SK-N-SH treated with all-trans-retinoic acid at 6 μM for 48 hours (cell line): Measurements from ENCODE around the gene AMER2.

Source experiments
- ATAC-seq: fragments of 200-7000 bp; cut with Tn5 transposase; 3 replicates; pipeline ENCODE4 v1.9.1; 2020; ENCODE audit warnings: mild to moderate bottlenecking, moderate library complexity
- ARNTL ChIP-seq: fragments of 450-650 bp; formaldehyde crosslinking; IDR thresholded peaks from 2 replicates; pipeline ENCODE4 v1.5.0; 2020; ENCODE audit warnings: low read depth, mild to moderate bottlenecking, moderate library complexity, borderline replicate concordance
- BACH2 ChIP-seq: fragments of 250-450 bp; sonication (Bioruptor Pico); IDR thresholded peaks from 2 replicates; pipeline ENCODE4 v1.9.0; 2021; ENCODE audit warnings: mild to moderate bottlenecking, borderline replicate concordance
- ESRRG ChIP-seq: fragments of 250-450 bp; sonication (Bioruptor Pico); IDR thresholded peaks from 2 replicates; pipeline ENCODE4 v1.6.1; 2021; ENCODE audit warnings: mild to moderate bottlenecking
- GLIS3 ChIP-seq: fragments of 250-450 bp; sonication (Bioruptor Pico); IDR thresholded peaks from 2 replicates; pipeline ENCODE4 v1.5.0; 2020; ENCODE audit warnings: mild to moderate bottlenecking, moderate library complexity
- ISL1 ChIP-seq: fragments of 250-450 bp; sonication (Bioruptor Pico); IDR thresholded peaks from 2 replicates; pipeline ENCODE4 v2.1.2; 2022; ENCODE audit warnings: mild to moderate bottlenecking, moderate library complexity
- OSR1 ChIP-seq: fragments of 250-450 bp; sonication (Bioruptor Pico); IDR thresholded peaks from 2 replicates; pipeline ENCODE4 v1.8.0; 2022; ENCODE audit warnings: moderate library complexity, mild to moderate bottlenecking, inconsistent platforms
- PPARA ChIP-seq: fragments of 250-450 bp; sonication (Bioruptor Pico); IDR thresholded peaks from 2 replicates; pipeline ENCODE4 v1.5.0; 2020; ENCODE audit warnings: mild to moderate bottlenecking, borderline replicate concordance
- RARB ChIP-seq: fragments of 250-450 bp; sonication (Bioruptor Pico); IDR thresholded peaks from 2 replicates; pipeline ENCODE4 v1.8.0; 2021; ENCODE audit warnings: mild to moderate bottlenecking, moderate library complexity
- SNAI2 ChIP-seq: fragments of 250-450 bp; sonication (Bioruptor Pico); IDR thresholded peaks from 2 replicates; pipeline ENCODE4 v1.5.0; 2020; ENCODE audit warnings: mild to moderate bottlenecking, moderate library complexity
- TOX ChIP-seq: fragments of 250-450 bp; sonication (Bioruptor Pico); IDR thresholded peaks from 2 replicates; pipeline ENCODE4 v1.8.0; 2021; ENCODE audit warnings: mild to moderate bottlenecking, moderate library complexity, borderline replicate concordance
- ZC3H10 ChIP-seq: fragments of 250-450 bp; sonication (Bioruptor Pico); IDR thresholded peaks from 2 replicates; pipeline ENCODE4 v1.5.1; 2021; ENCODE audit warnings: mild to moderate bottlenecking, moderate library complexity
- ZFP30 ChIP-seq: fragments of 450-650 bp; formaldehyde crosslinking; IDR thresholded peaks from 2 replicates; pipeline ENCODE4 v1.5.0; 2022; ENCODE audit warnings: mild to moderate bottlenecking, moderate library complexity
- ZNF565 ChIP-seq: fragments of 450-650 bp; formaldehyde crosslinking; conservative IDR thresholded peaks from 2 replicates; pipeline ENCODE4 v1.5.0; 2020; ENCODE audit warnings: low read depth, mild to moderate bottlenecking, moderate library complexity
- ZNF70 ChIP-seq: fragments of 450-650 bp; formaldehyde crosslinking; IDR thresholded peaks from 2 replicates; pipeline ENCODE4 v1.5.0; 2020; ENCODE audit warnings: mild to moderate bottlenecking, moderate library complexity
- ZNF8 ChIP-seq: fragments of 450-650 bp; formaldehyde crosslinking; IDR thresholded peaks from 2 replicates; pipeline ENCODE4 v1.5.0; 2020; ENCODE audit warnings: mild to moderate bottlenecking, moderate library complexity
- TF ChIP-seq, protein P1 (sequence below): fragments of 250-450 bp; sonication (Bioruptor Pico); IDR thresholded peaks from 2 replicates; pipeline ENCODE4 v1.5.0; 2020; ENCODE audit warnings: mild to moderate bottlenecking, moderate library complexity
- TF ChIP-seq, protein P2 (sequence below): fragments of 250-450 bp; sonication (Bioruptor Pico); IDR thresholded peaks from 2 replicates; pipeline ENCODE4 v1.5.1; 2021; ENCODE audit warnings: mild to moderate bottlenecking, moderate library complexity

AMER2 gene

DNA sequence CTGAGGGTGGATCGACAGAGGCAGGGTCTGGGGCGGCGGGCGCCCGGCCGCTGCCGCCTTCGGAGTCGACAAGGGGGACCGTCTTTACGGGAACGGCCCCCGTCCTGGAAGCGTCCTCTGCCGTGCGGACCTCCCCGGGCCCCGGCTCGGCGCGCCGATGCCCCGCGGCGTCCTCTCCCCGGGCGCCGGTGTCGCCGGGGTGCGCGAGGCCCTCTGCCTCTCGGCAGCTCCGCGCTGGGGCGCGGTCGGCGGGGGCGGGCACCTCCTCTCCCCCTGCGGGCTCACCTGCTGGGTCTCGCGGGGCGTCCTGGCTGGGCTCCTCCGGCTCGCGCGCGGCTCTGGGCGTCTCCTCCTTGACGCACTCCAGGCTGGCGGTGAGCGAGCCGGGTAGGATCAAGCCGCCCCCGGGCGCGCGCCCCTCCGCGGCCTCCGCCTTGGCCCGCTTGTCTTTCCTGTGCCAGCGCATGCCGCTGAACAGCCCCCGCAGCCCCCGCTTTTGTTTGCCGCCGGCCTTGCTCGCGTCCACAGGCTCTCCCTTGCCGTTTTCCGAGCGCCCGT is 1.5 kb downstream of the AMER2 start:
- no peak for TF ChIP-seq RARB
- TF ChIP-seq, all 23 proteins: peak for 0
- no peak for ATAC-seq

DNA sequence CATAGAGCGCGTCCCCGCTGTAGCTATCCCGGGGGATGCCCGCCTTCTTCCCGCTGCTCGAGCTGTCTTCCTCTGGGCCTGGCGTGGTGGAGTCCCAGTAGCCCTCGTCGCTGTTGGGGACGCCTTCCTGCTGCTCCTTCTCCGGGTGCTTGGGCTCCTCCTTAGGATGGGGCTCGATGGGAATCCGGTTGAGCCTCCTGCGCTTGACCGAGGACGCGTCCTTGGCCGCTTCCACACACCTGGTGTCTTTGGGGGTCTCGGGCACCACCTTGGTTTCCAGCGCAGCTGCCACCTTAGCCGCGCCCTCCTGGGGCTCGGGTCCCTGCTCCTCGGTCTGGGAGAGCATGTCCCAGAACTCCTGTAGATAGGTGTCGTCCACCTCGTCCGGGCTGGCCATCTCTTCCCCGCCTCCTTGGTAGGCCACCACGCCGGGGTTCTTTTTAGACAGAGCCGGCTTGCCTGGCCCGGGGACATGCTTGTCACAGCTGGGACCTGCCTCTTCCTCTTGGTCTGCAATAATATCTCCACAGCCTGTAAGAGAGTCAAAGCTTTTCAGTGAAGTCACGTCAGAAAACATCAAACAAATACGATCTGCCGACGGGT is 2.0 kb downstream of the AMER2 start:
- TF ChIP-seq ZNF70 (CRISPR knock-in tag) (no peak), GLIS3 (CRISPR knock-in tag) (no peak), ZNF8 (CRISPR knock-in tag) (no peak), TOX (CRISPR knock-in tag) (no peak), ISL1 (CRISPR knock-in tag) (no peak), PPARA (CRISPR knock-in tag) (no peak)
- TF ChIP-seq, protein P1, sequence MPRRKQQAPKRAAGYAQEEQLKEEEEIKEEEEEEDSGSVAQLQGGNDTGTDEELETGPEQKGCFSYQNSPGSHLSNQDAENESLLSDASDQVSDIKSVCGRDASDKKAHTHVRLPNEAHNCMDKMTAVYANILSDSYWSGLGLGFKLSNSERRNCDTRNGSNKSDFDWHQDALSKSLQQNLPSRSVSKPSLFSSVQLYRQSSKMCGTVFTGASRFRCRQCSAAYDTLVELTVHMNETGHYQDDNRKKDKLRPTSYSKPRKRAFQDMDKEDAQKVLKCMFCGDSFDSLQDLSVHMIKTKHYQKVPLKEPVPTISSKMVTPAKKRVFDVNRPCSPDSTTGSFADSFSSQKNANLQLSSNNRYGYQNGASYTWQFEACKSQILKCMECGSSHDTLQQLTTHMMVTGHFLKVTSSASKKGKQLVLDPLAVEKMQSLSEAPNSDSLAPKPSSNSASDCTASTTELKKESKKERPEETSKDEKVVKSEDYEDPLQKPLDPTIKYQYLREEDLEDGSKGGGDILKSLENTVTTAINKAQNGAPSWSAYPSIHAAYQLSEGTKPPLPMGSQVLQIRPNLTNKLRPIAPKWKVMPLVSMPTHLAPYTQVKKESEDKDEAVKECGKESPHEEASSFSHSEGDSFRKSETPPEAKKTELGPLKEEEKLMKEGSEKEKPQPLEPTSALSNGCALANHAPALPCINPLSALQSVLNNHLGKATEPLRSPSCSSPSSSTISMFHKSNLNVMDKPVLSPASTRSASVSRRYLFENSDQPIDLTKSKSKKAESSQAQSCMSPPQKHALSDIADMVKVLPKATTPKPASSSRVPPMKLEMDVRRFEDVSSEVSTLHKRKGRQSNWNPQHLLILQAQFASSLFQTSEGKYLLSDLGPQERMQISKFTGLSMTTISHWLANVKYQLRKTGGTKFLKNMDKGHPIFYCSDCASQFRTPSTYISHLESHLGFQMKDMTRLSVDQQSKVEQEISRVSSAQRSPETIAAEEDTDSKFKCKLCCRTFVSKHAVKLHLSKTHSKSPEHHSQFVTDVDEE (CRISPR knock-in tag), result no peak
- no peak for ATAC-seq

DNA sequence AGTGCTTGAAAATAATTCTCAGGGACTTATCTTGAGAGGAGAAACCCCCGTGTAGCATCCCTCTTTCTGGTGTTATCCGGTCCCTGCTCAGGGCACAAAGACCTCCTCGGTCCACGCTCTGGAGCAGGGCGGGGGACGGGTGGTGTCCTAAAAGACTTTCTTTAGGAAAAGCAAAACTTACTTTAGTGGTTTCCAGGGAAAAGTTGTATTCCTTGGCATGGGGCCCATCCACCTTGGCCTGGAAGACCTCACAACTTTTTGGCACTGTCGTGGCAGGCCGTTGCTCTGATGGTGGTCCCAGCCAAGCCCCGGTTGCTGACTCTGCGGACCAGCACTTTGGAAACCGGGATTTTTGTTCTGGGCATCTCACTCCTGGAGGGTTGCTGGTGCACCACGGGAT is 2.7 kb downstream of the AMER2 start:
- no peak for ATAC-seq
- TF ChIP-seq ISL1 (CRISPR knock-in tag) (no peak), ARNTL (CRISPR knock-in tag) (no peak), SNAI2 (CRISPR knock-in tag) (no peak), BACH2 (CRISPR knock-in tag) (no peak), TOX (CRISPR knock-in tag) (no peak), ZNF70 (CRISPR knock-in tag) (no peak), ESRRG (no peak), ZFP30 (CRISPR knock-in tag) (no peak)
- TF ChIP-seq, protein P1 (CRISPR knock-in tag), result no peak
- TF ChIP-seq, protein P2, sequence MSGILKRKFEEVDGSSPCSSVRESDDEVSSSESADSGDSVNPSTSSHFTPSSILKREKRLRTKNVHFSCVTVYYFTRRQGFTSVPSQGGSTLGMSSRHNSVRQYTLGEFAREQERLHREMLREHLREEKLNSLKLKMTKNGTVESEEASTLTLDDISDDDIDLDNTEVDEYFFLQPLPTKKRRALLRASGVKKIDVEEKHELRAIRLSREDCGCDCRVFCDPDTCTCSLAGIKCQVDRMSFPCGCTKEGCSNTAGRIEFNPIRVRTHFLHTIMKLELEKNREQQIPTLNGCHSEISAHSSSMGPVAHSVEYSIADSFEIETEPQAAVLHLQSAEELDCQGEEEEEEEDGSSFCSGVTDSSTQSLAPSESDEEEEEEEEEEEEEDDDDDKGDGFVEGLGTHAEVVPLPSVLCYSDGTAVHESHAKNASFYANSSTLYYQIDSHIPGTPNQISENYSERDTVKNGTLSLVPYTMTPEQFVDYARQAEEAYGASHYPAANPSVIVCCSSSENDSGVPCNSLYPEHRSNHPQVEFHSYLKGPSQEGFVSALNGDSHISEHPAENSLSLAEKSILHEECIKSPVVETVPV, result no peak

DNA sequence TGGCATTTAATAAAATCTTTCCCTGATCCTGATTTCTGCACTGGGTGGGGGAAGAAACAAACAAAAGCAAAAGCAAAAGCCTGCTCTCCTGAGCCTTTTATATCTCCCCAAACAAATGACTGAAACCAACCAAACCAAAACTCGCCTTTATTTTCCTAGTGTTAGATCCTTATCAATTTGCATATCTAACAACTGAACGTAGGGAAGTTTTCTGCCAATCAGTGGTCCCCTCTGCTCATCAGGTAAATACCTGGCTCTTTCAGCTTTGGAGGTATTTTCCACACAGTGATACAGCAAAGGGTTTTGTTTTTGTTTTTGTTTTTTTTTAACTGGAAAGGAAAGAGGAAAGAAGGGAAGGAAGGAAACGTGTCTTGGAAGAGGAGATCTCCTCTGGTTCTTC is 3.3 kb downstream of the AMER2 start:
- no peak for ATAC-seq
- TF ChIP-seq RARB, result no peak

DNA sequence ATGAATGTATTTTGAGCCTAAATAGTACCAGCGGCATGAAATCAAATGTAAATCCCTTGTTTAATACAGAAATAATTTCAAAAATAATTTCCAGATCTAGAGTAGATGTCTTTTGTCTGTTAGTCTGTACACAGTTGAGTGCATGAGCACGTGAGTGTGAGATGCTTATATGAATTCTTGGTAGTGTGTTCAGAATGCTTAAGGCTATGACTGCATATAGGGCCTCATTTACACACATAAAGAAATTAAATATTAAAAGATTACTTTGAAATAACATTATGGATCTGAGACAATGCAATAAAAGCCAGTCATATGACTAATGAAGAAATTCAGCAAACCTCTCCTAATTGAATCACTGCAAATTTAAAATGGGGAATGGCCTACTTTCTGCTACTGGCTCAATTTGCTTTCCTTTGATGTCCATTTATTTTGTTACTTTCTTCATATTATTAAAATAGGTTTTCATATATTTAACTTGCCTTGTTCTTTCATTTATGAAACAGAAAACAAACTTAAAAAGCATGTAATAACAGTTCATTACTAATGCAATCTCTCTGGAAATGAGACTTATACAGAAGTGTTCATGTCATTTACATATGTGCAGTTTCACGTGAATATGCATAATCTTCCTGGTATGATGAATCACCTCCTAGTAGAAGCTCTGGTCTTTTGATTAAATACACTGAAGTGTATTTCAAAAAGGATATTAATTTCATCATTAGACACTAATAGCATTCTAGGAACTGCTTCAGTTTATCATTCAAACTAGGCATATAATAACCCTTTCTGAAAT is 4.5 kb downstream of the AMER2 start:
- no peak for TF ChIP-seq GLIS3 (CRISPR knock-in tag)
- TF ChIP-seq SNAI2 (CRISPR knock-in tag), result no peak
- TF ChIP-seq ISL1 (CRISPR knock-in tag), result no peak
- no peak for TF ChIP-seq ZNF70 (CRISPR knock-in tag)
- TF ChIP-seq OSR1, result no peak
- no peak for TF ChIP-seq ARNTL (CRISPR knock-in tag)
- no peak for TF ChIP-seq ZC3H10 (CRISPR knock-in tag)
- no peak for TF ChIP-seq ZNF565
- ATAC-seq, result no peak
